DND-41 (cell line): ENCODE results near the gene KCNRG.

Experiments
- ATAC-seq: fragments of 200-7000 bp; cut with Tn5 transposase; 3 replicates; pipeline ENCODE4 v1.9.1; 2021; ENCODE audit warnings: low read depth; ENCODE audit not compliant: insufficient read depth
- DNase-seq: peaks from one replicate; pipeline ENCODE4 v3.0.0-alpha.2; 2020
- H2AFZ ChIP-seq: 2 replicates; pipeline ENCODE4 v1.6.0; 2012; ENCODE audit warnings: low read depth, low read length
- H3K27ac ChIP-seq: 2 replicates; pipeline ENCODE4 v1.5.1; 2012; ENCODE audit warnings: low read length, inconsistent platforms
- H3K27me3 ChIP-seq: fragments of 200-600 bp; sonication (generic); 2 replicates; pipeline ENCODE4 v1.6.0; 2012; ENCODE audit warnings: low read length, mild to moderate bottlenecking, inconsistent platforms; ENCODE audit not compliant: insufficient read depth, poor library complexity
- H3K36me3 ChIP-seq: 2 replicates; pipeline ENCODE4 v1.5.1; 2012; ENCODE audit warnings: low read length, inconsistent platforms; ENCODE audit not compliant: insufficient read depth
- H3K4me1 ChIP-seq: 2 replicates; pipeline ENCODE4 v1.5.1; 2012; ENCODE audit warnings: mild to moderate bottlenecking, low read length; ENCODE audit not compliant: insufficient read depth
- H3K4me2 ChIP-seq: 2 replicates; pipeline ENCODE4 v1.6.0; 2012; ENCODE audit warnings: mild to moderate bottlenecking, moderate library complexity, low read length, inconsistent platforms; ENCODE audit not compliant: insufficient read depth
- H3K4me3 ChIP-seq, 2 experiments: fragments of 200-600 bp in 1 of 2; shearing (Covaris generic) in 1 of 2; 2 replicates each; pipeline ENCODE4 v1.5.1; 2012 to 2016; ENCODE audit warnings: inconsistent platforms in 2 of 2, low read length in 2 of 2, mild to moderate bottlenecking in 2 of 2, low read depth in 1 of 2, moderate library complexity in 1 of 2
- H3K79me2 ChIP-seq: 2 replicates; pipeline ENCODE4 v1.6.0; 2012; ENCODE audit warnings: low read length, inconsistent platforms; ENCODE audit not compliant: insufficient read depth
- H3K9ac ChIP-seq: 2 replicates; pipeline ENCODE4 v1.6.0; 2012; ENCODE audit warnings: low read depth, mild to moderate bottlenecking, inconsistent platforms, low read length, moderate library complexity
- H3K9me3 ChIP-seq: 2 replicates; pipeline ENCODE4 v1.5.1; 2012; ENCODE audit warnings: low read length, moderate library complexity, mild to moderate bottlenecking, inconsistent platforms; ENCODE audit not compliant: insufficient read depth, severe bottlenecking
- H4K20me1 ChIP-seq: 2 replicates; pipeline ENCODE4 v1.6.0; 2012; ENCODE audit warnings: low read length; ENCODE audit not compliant: insufficient read depth
- EZH2 ChIP-seq: IDR thresholded peaks from 3 replicates; pipeline ENCODE4 v1.6.1; 2012; ENCODE audit warnings: borderline replicate concordance, low read depth, mild to moderate bottlenecking, moderate library complexity, low read length, inconsistent platforms; ENCODE audit not compliant: severe bottlenecking
- TF ChIP-seq, protein P1 (sequence below): IDR thresholded peaks from 2 replicates; pipeline ENCODE4 v1.5.1; 2012; ENCODE audit warnings: borderline replicate concordance, low read length, moderate library complexity, mild to moderate bottlenecking; ENCODE audit not compliant: poor library complexity, severe bottlenecking; ENCODE audit errors: extremely low read depth

KCNRG gene

DNA sequence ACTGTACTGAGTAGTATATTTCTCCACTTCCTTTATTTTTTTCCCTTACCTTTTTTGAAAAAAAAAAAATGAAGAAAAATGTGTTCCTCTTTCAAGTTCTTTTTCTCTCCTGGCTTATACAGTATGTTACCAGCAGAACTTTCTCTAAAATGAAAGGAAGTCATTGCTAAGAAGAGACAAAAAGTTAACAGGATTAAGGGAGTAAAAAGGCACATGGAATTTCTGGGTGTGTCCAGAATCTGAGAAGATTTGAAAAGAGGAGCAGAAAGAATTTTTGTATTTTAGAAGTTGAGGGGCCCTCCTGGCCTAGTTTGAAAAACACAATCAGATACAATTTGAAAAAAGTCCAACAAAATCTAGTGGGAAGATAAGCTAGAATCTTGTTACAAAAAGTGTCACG lies 39.4 kb upstream of the KCNRG start:
- ATAC-seq: no peak
- no peak for DNase-seq
- no peaks in the 10 kb centered on the region for H3K27me3 ChIP-seq
- H4K20me1 ChIP-seq: no peaks in the 10 kb centered on the region
- no peaks in the 10 kb centered on the region for H3K36me3 ChIP-seq
- no peak overlapping the region for H3K27ac ChIP-seq
- H3K9ac ChIP-seq: no peak overlapping the region
- H3K4me1 ChIP-seq: no peaks in the 10 kb centered on the region
- H3K4me2 ChIP-seq: no peak overlapping the region
- H3K79me2 ChIP-seq: no peaks in the 10 kb centered on the region
- no peak for TF ChIP-seq EZH2
- TF ChIP-seq, protein P1, sequence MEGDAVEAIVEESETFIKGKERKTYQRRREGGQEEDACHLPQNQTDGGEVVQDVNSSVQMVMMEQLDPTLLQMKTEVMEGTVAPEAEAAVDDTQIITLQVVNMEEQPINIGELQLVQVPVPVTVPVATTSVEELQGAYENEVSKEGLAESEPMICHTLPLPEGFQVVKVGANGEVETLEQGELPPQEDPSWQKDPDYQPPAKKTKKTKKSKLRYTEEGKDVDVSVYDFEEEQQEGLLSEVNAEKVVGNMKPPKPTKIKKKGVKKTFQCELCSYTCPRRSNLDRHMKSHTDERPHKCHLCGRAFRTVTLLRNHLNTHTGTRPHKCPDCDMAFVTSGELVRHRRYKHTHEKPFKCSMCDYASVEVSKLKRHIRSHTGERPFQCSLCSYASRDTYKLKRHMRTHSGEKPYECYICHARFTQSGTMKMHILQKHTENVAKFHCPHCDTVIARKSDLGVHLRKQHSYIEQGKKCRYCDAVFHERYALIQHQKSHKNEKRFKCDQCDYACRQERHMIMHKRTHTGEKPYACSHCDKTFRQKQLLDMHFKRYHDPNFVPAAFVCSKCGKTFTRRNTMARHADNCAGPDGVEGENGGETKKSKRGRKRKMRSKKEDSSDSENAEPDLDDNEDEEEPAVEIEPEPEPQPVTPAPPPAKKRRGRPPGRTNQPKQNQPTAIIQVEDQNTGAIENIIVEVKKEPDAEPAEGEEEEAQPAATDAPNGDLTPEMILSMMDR: no peak
- H3K9me3 ChIP-seq: no peaks in the 10 kb centered on the region
- H3K4me3 ChIP-seq: no peak overlapping the region
- no peak overlapping the region for H2AFZ ChIP-seq

DNA sequence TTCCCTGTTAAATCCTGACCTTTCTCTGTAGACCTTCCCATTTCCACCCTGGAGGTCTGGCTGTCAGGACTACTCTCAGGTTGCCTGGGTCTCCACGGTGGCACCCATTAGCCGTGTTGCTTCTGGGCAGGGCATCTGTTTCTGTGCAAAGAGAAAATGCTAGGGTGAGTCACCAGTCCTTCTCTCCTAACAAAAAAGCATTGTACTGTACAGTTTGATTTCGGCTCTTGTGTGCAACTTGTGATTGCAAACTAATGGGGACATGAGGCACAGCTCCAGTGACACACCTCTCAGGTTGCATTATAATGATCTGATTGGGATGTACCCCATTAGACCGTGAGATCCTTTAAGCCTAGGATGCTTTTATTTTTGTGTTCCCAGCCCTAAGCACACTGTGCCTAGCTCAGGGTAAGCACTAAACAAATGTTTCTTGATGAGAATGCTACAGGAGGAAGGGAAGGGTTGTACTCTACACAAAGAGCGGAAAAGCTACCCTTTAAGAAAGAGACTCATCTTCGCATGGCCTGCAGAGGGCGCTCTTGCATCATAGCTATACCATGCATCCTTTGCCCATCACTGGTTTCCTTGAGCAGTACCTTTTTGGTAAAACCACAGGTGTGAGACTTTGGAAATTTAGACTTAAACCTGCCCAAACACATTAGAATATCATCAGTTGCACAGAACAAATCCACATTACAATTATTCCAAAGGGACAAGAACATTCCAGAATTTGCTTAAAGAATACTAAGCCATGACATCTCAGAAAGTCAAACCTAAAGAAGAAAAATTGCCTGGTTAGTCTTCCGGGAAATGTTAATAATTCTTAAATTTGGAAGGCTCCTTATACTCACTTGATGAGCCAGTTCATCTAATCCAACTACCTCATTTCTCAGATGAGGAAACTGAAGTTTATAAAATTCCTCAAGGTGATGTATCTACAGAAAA lies 38.7 kb upstream of the KCNRG start:
- Histone ChIP-seq H3K79me2 (no peaks in the 10 kb centered on the region), H2AFZ (no peak overlapping the region), H3K9ac (no peak overlapping the region), H3K4me3 (no peak overlapping the region), H3K4me2 (no peak overlapping the region), H3K27ac (no peak overlapping the region), H3K4me1 (no peaks in the 10 kb centered on the region), H3K27me3 (no peaks in the 10 kb centered on the region), H3K36me3 (no peaks in the 10 kb centered on the region), H4K20me1 (no peaks in the 10 kb centered on the region), H3K9me3 (no peaks in the 10 kb centered on the region)
- TF ChIP-seq EZH2: no peak
- TF ChIP-seq, protein P1: peak; percentile 95
- ATAC-seq: peak; percentile 87
- peak; percentile 70 for DNase-seq

DNA sequence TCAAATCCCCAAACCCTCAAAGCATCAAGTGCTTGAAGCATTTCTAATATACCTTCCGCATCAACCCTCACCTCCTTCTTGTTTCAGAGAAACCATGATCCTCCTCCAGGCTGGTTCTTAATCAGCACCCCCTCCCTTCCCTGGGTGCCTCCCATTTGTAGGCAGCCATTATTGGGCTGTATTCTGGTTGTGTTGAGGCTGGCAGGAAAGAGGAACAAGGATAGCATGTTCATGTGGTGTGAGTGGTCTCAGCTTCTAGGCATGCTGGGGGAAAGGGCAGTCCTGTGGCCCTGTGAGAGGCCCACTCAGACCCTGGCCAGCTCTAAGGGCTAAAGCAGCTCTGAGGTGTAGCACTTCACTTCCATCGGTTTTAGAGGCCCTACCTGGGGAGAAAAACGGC lies 37.3 kb upstream of the KCNRG start:
- Histone ChIP-seq H3K4me2 (no peak overlapping the region), H2AFZ (no peak overlapping the region), H3K9me3 (no peaks in the 10 kb centered on the region), H3K27me3 (no peaks in the 10 kb centered on the region), H4K20me1 (no peaks in the 10 kb centered on the region), H3K4me1 (no peaks in the 10 kb centered on the region), H3K9ac (no peak overlapping the region), H3K27ac (no peak overlapping the region), H3K79me2 (no peaks in the 10 kb centered on the region), H3K36me3 (no peaks in the 10 kb centered on the region), H3K4me3 (no peak overlapping the region)
- no peak for DNase-seq
- no peak for TF ChIP-seq EZH2
- TF ChIP-seq, protein P1: no peak
- ATAC-seq: no peak
